ENCODE results near the gene OR1J4.
"Not testable (repeated sequence)": the region's sequence is repeated elsewhere in the genome, so short reads cannot be mapped to it uniquely, and the experiment has no call there.

Gene OR1J4

DNA sequence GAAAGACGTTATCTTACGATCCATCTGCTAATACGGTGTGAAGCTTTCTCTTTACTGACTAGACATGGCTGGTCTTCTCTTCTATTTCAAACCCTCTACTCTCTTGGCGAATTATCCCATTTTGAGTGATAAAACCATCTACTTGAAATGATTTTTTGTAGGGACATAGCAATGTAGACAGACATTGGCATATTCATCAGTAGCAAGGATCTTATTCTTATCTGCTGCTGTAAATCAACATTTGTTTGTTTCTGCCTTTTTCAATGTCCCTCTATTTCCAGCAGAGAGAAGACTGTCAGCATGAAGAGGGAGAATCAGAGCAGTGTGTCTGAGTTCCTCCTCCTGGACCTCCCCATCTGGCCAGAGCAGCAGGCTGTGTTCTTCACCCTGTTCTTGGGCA is at the start of gene OR1J4:
Gene OR1J4, plus strand, starts transcription at position 301 of the 400 bp plus-strand sequence. Its CDS starts 0 bp downstream, at position 301.
- DNase-seq, result no peak

GRCh38 chr9:122474561-122474960 is 44.4 kb upstream of the OR1J4 start:
- no peak for DNase-seq

DNA sequence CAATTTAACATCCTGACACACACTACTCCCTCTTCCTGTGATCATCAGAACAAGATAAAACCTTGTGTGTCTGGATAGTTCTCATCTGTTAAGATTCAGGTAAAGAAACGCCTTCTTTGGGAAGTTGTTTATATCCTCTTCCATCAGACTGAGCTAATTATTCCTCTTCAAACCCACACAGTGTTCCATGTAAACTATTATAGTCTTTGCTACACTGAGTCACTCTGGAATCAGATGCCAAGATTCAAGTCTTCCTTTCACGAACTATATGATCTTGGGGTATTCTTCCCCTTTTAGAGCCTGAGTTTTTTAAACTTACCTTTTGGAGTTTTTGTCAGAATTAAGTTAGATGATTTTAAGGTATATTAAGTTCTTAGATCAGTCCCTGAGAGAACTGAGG is 43.2 kb upstream of the OR1J4 start:
- DNase-seq, result no peak

- no peak for DNase-seq
These were observed 41.6 kb upstream of the OR1J4 start for GRCh38 chr9:122477346-122477745.

DNA sequence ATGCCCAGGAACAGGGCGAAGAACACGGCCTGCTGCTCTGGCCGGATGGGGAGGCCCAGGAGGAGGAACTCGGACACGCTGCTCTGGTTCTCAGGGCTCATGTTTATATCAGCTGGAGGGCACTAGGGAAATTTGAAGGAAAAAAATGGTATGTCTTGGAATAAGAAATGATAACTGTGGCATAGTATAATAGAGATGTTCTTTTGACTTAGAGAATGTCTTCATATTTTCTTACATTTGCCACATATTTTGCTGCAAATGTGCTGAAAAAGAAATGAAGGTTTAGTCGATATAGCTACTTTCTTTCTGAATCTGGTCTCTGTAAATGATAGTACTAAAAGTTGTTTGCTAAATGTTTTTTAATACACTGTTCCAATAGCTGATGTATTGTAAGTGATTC is 41.1 kb upstream of the OR1J4 start, which contains the start of gene OR1J1:
Gene OR1J1, minus strand, starts transcription at position 101 of the 400 bp plus-strand sequence. Its CDS starts 0 bp downstream, at position 101.
- DNase-seq, result no peak

- DNase-seq, result no peak
These were observed 39.9 kb upstream of the OR1J4 start for GRCh38 chr9:122479062-122479461.

GRCh38 chr9:122498883-122499288 is 20.1 kb upstream of the OR1J4 start:
- DNase-seq, result peak; percentile 0

- DNase-seq, result no peak
These were observed 12.0 kb upstream of the OR1J4 start for GRCh38 chr9:122506964-122507363.

GRCh38 chr9:122510502-122510901 is 8.4 kb upstream of the OR1J4 start, which contains the start of gene OR1J2:
OR1J2 (plus strand) TSS chr9:122510802; CDS start chr9:122510802, 0 bp downstream.
- DNase-seq, result no peak

GRCh38 chr9:122518226-122518625 is 715 bp upstream of the OR1J4 start:
- no peak for DNase-seq

- no peak for DNase-seq
These were observed 435 bp downstream of the OR1J4 start for GRCh38 chr9:122519376-122519775.

DNA sequence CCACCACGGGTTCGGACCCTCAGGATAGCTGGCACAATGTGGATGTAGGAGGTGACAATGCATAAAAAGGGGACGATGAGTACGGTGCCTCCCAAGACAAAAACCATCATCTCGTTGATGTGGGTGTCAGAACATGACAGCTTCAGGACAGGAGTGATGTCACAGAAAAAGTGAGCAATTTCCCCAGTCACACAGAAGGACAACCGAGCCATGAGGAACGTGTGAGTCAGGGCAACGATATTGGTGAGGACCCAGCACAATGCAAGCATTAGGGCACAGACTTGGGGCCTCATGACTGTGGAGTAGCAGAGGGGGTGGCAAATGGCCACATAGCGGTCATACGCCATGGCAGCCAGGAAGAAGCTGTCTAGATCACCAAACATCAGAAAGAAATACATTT is 7.7 kb downstream of the OR1J4 start:
- DNase-seq, result no peak

GRCh38 chr9:122527193-122527592 is 8.3 kb downstream of the OR1J4 start, which contains the start of gene OR1N1:
OR1N1 (minus strand) TSS chr9:122527293; CDS start chr9:122527293, 0 bp downstream.
- DNase-seq, result no peak

DNA sequence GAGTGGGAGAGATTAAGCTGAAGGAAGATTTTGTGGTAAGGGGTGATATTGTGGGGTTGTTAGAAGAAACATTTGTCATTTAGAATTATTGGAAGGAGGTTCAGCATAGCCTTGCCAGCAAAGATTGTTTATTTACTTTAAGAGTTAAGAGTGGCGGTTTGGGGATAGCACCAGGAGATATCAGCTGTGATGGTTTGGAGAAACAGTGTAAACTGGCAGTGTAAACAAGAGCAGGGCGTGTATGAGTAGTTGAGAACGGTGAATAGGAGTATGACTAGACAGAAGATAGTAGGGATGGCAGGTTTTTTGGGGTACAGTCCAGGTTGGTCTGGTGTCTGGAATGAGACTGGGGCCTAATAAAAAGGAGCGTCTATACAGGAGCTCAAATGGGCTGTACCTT is 12.2 kb downstream of the OR1J4 start:
- DNase-seq, result not testable (repeated sequence)

DNA sequence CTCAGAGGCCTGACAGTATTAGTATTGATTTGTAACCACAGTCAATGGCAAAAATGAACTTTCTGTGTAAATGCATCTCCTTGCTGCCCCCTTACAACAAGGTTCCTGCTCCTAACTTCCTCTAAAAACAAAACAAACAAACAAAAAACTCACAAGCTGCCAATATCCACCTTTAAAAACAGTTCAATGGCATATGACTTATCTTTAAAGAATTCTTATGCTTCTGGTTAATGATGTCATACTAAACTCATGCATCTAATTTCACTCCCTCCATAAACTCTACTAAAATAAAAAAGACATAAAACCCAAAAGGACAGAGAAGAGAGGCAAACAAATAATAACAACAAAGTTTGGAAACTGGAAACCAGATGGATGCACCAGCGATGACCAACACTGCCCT is 17.2 kb downstream of the OR1J4 start:
- no peak for DNase-seq

DNA sequence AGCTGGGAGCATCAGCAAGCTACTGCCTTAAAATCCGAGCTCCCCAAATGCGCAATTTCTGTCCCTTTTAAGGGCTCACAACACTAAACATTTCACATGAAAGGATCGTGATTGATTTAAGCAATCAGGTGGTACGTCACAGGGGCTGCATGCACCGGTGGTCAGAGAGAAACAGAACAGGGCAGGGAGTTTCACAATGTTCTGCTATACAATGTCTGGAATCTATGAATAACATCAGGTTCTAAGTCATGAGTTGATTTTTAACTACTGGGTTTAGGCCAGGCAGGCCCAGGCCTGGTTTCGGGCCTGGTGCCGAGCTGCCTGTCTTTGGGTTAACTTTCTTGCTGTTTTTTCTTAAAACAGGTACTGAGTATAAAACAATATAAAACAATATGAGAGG is 18.1 kb downstream of the OR1J4 start:
- DNase-seq, result not testable (repeated sequence)

DNA sequence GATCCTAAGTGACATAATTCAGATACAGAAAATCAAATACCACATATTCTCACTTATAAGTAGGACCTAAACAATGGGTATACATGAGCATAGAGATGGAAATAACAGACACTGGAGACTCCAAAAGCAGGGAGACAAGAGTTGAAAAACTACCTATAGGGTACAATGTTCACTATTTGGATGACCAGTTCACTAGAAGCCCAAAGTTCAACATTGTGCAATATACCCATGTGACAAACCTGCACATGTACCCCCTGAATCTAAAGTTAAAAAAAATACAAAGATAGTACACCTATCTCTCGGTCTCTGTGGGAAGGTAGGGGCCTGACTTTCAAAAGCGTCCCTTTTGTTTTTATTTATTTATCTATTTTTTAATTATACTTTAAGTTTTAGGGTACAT is 19.8 kb downstream of the OR1J4 start:
- DNase-seq, result no peak

DNA sequence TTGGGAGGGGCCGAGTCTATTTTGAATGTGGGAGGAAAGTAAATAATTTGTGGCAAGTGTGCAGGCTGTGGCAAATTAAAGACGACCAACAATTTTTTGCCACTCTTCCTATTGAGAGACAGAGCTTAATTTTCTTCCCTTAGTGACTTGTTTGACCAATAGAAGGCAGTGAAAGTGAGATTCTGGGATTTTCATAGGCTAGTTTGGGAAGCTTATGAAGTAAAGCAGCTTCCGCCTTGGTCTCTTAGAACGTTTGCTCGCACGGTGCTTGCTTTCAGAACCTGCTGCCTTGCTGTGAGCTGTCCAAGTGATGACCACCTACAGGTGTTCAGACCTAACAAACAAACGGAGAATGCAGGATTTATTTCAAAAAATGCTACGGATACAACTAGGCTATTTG is 27.3 kb downstream of the OR1J4 start:
- DNase-seq, result no peak

DNA sequence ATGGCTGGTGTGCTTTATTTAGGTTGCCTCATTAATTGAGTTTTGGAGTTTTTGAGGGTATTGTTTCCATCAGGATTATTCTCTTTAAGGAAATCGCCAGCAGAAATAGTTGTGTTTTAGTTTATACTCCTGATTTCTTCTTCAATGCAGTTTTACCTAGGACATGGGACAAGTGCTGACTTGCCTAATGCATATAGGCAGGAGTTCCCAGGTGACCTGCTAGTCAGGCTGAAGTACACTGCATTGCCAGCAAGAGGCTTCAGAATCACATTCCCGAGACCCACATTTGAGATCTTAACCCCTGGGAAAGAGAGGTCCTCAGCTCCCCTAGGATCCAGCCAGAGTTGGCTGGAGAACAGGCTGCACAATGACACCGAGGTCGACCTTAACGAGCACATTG is 32.4 kb downstream of the OR1J4 start:
- DNase-seq, result no peak

- no peak for DNase-seq
These were observed 33.9 kb downstream of the OR1J4 start, which contains the start of gene OR1N2 for GRCh38 chr9:122552812-122553211. OR1N2 (plus strand) TSS chr9:122553112; CDS start chr9:122553212, 100 bp downstream.

DNA sequence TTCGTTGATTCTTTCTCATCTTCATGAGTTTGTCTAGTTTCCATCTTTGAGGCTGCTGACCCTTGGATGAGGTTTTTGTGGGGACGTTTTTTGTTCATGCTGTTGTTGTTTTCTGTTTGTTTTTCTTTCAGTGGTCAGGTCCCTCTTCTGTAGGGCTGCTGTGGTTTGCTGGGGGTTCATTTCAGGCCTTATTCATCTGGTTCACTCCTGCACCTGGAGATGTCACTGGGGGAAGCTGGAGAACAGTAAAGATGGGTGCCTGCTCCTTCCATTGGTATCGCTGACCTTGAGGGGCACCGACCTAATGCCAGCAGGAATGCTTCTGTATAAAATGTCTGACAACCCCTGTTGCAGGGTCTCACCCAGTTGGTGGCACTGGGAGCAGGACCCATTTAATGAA is 42.5 kb downstream of the OR1J4 start:
- no peak for DNase-seq

- DNase-seq, result no peak
These were observed 43.3 kb downstream of the OR1J4 start for GRCh38 chr9:122562134-122562760.

GRCh38 chr9:122567901-122568300 is 49.0 kb downstream of the OR1J4 start:
- no peak for DNase-seq

Measured in DMS 273 treated with DMSO at 0.1 percent for 48 hours (cell line).